Activated CD8-positive, alpha-beta memory T cell treated with anti-CD3 and anti-CD28 coated beads, Interleukin-2, amount 50 U/mL, for 1 hour (primary cell): ENCODE results near the gene ZC3H18.

Experiments
- DNase-seq: peaks from one replicate; pipeline ENCODE4 v3.0.0-alpha.2; 2020; ENCODE audit errors: extremely low read depth

Gene ZC3H18

DNA sequence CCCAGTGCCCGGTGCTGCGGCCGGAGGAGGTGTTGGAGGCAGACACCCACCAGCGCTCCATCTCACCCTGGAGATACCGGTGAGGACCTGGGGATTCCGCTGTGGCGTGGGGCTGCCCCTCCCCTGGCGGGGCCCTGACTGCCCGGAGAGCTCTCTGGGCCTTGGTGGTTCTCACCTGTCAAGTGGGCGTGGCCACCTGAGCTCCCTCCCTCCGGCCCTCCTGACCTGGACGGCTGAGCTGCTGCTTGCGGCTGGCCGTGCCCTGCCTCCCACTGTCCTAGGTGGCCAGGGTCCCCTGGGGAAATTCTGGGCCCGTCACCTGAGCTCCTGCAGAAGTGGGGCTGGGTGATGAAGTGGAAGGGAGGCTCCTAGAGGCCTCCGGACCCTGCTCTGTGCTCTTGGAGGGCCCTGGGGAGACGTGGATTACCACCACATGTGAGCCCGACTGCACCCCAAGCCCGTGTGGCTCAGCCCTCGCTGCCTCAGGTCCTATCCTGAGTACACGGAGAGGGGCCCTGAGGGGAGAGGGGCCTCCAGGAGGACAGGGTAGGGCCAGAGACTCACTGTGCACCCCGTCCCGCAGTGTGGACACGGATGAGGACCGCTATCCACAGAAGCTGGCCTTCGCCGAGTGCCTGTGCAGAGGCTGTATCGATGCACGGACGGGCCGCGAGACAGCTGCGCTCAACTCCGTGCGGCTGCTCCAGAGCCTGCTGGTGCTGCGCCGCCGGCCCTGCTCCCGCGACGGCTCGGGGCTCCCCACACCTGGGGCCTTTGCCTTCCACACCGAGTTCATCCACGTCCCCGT is 69.2 kb downstream of the ZC3H18 start:
- DNase-seq: no peak

GRCh38 chr16:88640039-88640495 is 69.9 kb downstream of the ZC3H18 start:
- DNase-seq: no peak

DNA sequence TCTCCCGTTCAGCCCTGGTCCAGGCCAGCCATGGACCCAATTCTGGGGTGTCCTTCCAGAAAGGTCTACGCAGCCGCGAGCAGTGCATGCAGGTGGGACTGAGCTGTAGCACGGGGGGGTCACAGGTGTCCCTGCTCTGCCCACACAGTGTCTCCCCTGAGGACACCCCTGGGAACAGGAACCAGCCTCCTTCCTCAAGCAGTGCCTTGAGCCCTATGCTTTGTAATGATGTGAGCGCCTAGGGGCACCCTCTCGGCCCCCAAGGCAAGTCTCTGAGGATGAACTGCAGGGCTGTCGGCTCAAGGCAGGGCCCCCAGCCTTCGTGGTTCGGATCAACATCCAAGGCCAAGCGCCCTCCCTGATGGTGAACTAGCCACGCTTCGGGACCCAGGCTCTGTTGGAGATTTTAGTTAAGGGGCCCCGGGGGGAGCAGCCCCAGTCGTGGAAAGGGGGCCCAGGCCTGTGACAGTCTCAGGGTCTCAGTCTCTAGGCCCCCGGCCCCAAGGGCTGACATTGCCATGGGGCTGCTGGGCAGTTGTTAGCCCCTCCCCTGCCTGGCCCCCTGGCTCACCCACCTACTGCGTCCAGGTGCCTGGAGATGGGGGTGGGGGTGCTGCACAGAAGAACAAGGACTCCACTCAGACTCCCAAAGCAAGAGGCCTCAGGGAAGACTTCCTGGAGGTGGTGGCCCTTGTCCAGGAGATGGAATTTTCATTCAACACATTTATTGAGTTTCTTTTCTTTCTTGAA is 70.5 kb downstream of the ZC3H18 start:
- no peak for DNase-seq

GRCh38 chr16:88642881-88643643 is 72.9 kb downstream of the ZC3H18 start:
- DNase-seq: no peak

DNA sequence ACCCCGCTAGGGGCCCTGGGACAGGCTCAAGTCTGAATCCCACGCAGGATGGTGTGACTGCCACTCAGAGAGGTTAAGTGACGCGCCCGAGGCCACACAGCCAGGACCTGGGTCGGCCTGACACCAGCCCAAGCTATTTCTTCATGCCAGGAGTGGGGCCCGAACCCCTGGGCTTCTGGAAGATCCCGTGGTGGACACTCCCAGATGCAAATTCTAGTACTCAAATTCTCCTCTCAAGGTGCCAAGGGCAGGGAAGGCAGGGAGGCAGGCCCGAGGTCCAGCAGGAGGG is 73.4 kb downstream of the ZC3H18 start:
- DNase-seq: no peak

DNA sequence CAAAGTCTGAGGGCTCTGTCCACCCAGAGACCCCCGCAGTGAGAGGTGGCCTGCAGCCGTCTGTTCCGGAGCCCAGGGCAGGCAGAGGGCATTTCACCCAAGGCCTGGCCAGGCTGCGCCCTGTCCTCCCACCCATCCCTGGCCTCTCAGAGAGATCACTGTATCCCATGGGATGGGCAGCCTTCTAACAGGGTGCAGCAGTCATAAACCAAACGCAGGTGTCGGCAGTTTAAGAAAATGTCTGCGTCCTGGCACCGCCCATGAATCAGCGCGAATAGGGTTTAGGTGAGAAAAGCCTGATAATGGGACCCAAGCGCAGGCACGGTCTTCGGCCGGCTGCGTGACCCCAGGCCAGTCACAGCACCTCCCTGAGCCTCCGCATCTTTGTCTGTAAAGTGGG is 75.3 kb downstream of the ZC3H18 start:
- no peak for DNase-seq

DNA sequence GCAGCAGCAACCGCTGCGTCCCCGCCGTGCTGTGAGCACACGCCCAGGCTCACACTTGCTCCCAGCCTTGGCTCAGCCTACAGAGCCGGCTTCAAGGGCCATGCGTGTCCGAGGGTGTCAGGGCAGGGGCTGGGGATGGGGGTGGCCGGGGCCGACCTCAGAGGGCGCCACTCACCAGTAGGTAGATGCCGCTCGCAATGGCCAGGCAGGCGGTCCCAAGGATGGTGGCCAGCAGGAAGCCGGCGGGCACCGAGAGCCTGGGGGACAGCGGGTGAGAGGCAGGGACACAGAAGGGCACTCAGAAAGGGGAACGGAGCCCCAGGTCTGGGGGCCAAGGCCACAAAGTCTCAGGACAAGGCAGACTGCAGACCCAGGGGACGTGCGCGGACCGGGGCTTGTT is 75.7 kb downstream of the ZC3H18 start:
- DNase-seq: no peak

GRCh38 chr16:88646345-88647034 is 76.3 kb downstream of the ZC3H18 start:
- DNase-seq: no peak

DNA sequence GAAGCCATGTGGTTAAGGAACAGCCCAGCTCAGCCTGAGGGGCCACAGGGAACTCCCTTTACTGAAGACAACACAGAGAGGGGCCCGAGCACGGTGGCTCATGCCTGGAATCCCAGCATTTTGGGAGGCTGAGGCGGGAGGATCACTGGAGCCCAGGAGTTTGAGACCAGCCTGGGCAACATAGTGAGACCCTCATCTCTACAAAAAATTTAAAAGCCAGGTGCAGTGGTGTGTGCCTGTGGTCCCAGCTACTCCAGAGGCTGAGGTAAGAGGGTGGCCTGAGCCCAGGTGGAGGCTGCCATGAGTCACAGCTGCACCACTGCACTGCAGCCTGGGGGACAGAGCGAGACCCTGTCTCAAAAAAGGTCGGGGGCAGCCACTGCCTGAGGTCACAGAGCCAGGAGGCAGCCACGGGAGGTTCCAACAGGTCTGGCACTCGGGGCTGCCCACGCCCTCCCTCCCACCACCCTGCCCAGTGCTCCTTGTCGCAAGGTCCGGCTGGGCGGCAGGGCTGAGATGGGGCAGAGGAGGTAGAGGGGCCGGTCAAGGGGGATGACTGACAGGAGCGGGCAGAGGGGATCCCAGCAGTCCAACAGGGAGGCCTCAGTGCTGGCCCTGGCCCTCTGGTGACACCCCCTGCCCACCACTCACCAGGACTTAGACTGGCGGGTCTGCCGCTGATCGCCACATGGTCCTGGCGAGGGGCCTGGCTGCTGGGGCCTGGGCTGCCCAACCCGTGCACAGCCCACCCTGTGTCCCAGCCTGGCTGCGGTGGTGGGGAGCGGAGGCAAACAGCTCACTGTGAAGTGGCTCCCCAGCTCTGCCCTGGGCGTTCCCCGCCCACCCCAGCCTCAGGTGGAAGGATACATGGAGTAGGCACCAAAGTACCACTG is 77.2 kb downstream of the ZC3H18 start:
- no peak for DNase-seq

GRCh38 chr16:88649195-88649923 is 79.2 kb downstream of the ZC3H18 start:
- no peak for DNase-seq

GRCh38 chr16:88649924-88650748 is 79.9 kb downstream of the ZC3H18 start:
- DNase-seq: no peak

GRCh38 chr16:88650749-88651275 is 80.6 kb downstream of the ZC3H18 start, which contains the start of gene CYBA:
Gene CYBA, minus strand, starts transcription at chr16:88651053. Its CDS starts 40 bp downstream, at chr16:88651013.
- peak; percentile 42 for DNase-seq

- DNase-seq: no peak
Observed at GRCh38 chr16:88651276-88651988, 81.2 kb downstream of the ZC3H18 start.

DNA sequence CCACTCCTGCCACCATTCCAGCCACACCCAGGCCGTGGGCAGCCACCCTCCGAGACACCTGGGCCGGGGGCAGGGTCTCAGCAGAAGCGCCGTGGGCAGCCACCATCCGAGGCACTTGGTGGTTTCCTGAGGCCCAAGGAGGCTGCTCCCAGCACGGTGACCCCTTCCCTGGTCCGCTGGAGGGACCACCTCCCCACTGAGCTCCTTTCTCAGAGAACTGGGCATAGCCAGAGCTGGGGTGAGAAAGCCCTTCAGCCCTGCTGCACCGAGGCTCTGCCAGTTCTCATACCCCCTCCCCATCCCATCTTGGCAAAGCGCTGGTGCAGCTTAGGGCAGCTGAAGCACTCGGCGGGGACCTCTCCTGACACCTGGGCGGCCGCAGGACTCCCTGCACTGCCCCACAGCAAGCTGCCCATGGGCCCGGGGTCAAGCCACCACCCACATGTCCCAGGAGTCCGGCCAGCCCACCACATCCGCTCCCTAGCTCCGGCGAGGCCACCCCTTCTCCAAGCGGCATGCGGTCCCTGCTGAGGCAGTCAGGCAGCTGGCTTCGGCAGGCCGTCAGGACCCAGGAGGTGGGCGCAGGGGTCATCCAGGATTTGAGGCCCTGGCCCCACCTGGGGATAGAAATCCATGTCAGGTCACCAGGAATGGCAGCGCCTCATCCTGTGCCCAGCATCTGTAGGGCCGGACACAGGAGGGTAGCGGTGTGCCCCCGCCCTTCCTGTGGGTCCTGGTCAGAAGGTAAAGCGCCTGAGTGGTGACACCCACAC is 82.0 kb downstream of the ZC3H18 start:
- DNase-seq: no peak

GRCh38 chr16:88652762-88653063 is 82.5 kb downstream of the ZC3H18 start:
- no peak for DNase-seq

GRCh38 chr16:88653101-88653500 is 82.9 kb downstream of the ZC3H18 start:
- no peak for DNase-seq

DNA sequence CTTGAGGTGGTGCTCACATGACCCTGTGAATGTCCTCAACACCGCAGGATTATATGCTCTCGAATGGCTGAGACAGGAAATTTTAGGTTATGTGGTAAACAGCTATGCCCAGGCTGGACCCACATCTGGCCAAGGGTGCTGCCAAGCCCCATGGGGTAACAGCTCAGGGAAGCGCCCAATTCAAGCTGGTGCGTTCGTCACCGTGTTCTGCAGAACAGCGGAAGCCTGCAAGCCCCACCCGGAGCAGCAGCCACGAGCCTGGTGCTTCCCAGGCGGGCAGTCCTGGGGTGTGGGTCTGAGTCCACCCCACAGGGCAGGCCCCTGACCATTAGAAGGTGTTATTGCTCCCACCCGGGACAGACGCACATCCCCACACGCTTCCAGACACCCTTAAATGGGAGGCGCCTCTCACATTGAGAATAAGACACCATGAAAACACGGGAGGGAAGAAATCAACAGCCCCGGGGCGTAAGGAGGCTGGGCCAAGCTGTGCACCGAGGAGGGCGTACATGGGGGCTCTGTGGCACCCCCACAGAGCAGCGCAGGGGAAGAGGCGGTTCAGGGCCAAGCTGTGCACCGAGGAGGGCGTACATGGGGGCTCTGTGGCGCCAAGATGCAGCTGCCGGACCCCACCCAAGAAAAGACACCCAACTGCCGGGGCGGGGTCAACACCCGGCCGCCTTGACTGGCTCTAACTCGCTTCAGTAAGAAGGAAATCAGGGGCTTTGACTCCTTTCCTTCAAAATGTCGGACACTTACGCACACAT is 83.6 kb downstream of the ZC3H18 start:
- DNase-seq: no peak
